A673 (cell line): ENCODE data around the gene SMC3. TPM values are rescaled to one million over a fixed set of nuclear protein-coding genes. Genes with fewer than 3 reads are reported as not detected.

Source experiments
- BruUV-seq: library from RNA; stranded (reverse); fragments of 400-500 nt; replicated peaks from 2 replicates; lab custom pipeline; 2021; lab: Mats Ljungman, UMichigan
- CTCF ChIA-PET: fragments of 300-600 bp; sonication (Branson Sonifier 250); formaldehyde crosslinking; loops from one replicate; lab custom pipeline; 2022; ENCODE audit warnings: antibody characterized with exemption; lab: Charles Lee
- POLR2A ChIA-PET: fragments of 300-600 bp; sonication (Branson Sonifier 250); formaldehyde crosslinking; loops from one replicate; lab custom pipeline; 2022; ENCODE audit warnings: antibody characterized with exemption; ENCODE audit not compliant: low non-redundant PET; lab: Charles Lee
- DNase-seq: peaks from one replicate; pipeline ENCODE4 v3.0.0-alpha.2; 2015; ENCODE audit warnings: low spot score
- H3K27ac ChIP-seq: fragments of 200-600 bp; sonication (generic); 2 replicates; pipeline ENCODE4 v1.5.1; 2016; ENCODE audit warnings: mixed run types, low read depth, mild to moderate bottlenecking, mixed read lengths, antibody characterized with exemption, low read length; ENCODE audit not compliant: poor library complexity, severe bottlenecking
- H3K27me3 ChIP-seq: fragments of 200-600 bp; sonication (generic); replicated peaks from 2 replicates; pipeline ENCODE4 v1.6.1; 2017; ENCODE audit warnings: mixed run types, low read depth, mild to moderate bottlenecking, mixed read lengths, antibody characterized with exemption, low read length; ENCODE audit not compliant: insufficient read depth, poor library complexity
- H3K36me3 ChIP-seq: fragments of 200-600 bp; sonication (generic); 2 replicates; pipeline ENCODE4 v1.6.1; 2016; ENCODE audit warnings: mixed run types, mild to moderate bottlenecking, mixed read lengths, antibody characterized with exemption, low read length; ENCODE audit not compliant: insufficient read depth, poor library complexity, severe bottlenecking
- H3K4me1 ChIP-seq: fragments of 200-600 bp; sonication (generic); 2 replicates; pipeline ENCODE4 v1.6.1; 2017; ENCODE audit warnings: mixed run types, mild to moderate bottlenecking, mixed read lengths, antibody characterized with exemption, low read length; ENCODE audit not compliant: insufficient read depth, poor library complexity, severe bottlenecking
- H3K4me3 ChIP-seq: fragments of 200-600 bp; sonication (generic); 2 replicates; pipeline ENCODE4 v1.5.1; 2016; ENCODE audit warnings: low read depth, mixed run types, mild to moderate bottlenecking, mixed read lengths, low read length; ENCODE audit not compliant: poor library complexity, severe bottlenecking
- H3K9me3 ChIP-seq: fragments of 200-600 bp; sonication (generic); 2 replicates; pipeline ENCODE4 v1.6.1; 2016; ENCODE audit warnings: mixed run types, low read depth, mild to moderate bottlenecking, mixed read lengths, antibody characterized with exemption, low read length; ENCODE audit not compliant: poor library complexity, severe bottlenecking
- EZH2 ChIP-seq: fragments of 200-600 bp; sonication (generic); IDR thresholded peaks from 2 replicates; pipeline ENCODE4 v1.6.1; 2017; ENCODE audit warnings: borderline replicate concordance, low read depth, mild to moderate bottlenecking, mixed read lengths, antibody characterized with exemption, low read length; ENCODE audit not compliant: poor library complexity, severe bottlenecking
- intact Hi-C: fragments of 100-400 bp; cut with micrococcal nuclease; formaldehyde crosslinking; loops from one replicate; pipeline ENCODE4 v1.10.0; 2022; ENCODE audit not compliant: unreplicated experiment
- total RNA-seq: library from RNA; stranded (reverse); gene quantifications from 2 replicates; pipeline ENCODE4 v1.2.3, GENCODE V29; 2021
- TF ChIP-seq, protein P1 (sequence below): fragments of 300-800, 200-600 bp; sonication (generic); conservative IDR thresholded peaks from 2 replicates; pipeline ENCODE4 v1.5.1; 2017; ENCODE audit warnings: low read depth, mild to moderate bottlenecking, antibody characterized with exemption, low read length, moderate library complexity, mixed read lengths

Gene SMC3
- total RNA-seq, 1 experiment from 2014 or later: 107 TPM

DNA sequence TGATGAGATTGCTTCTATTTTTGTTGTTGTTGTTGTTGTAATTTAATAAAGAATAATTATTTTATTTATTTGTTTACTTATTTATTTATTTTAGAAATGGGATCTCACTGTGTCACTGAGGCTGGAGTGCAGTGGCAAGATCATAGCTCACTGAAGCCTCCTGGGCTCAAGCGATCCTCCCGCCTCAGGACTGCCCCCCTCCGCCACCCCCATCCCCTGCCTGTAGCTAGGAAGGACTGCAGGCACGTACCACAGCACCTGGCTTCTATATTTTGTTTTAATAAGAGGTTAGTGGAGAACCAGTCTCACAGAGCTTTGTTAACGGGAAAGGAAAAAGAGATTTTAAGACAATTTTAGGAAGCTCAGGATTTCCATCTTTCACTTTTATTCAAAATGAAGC lies 19.5 kb upstream of the SMC3 start:
- DNase-seq: no peak
- CTCF ChIA-PET: interaction anchor here (0.5 to 1.0 kb wide), 2 partner anchors 10 to 194 kb away, joined by 4 to 8 read pairs; no protein-coding TSS in a partner anchor
- H3K4me1 ChIP-seq: peaks cover 5% of the 10 kb centered on the region
- no TSS peak for BruUV-seq
- no peaks in the 10 kb centered on the region for H3K36me3 ChIP-seq
- H3K27ac ChIP-seq: no peak overlapping the region
- no peak overlapping the region for H3K4me3 ChIP-seq
- TF ChIP-seq EZH2: no peak
- TF ChIP-seq, protein P1, sequence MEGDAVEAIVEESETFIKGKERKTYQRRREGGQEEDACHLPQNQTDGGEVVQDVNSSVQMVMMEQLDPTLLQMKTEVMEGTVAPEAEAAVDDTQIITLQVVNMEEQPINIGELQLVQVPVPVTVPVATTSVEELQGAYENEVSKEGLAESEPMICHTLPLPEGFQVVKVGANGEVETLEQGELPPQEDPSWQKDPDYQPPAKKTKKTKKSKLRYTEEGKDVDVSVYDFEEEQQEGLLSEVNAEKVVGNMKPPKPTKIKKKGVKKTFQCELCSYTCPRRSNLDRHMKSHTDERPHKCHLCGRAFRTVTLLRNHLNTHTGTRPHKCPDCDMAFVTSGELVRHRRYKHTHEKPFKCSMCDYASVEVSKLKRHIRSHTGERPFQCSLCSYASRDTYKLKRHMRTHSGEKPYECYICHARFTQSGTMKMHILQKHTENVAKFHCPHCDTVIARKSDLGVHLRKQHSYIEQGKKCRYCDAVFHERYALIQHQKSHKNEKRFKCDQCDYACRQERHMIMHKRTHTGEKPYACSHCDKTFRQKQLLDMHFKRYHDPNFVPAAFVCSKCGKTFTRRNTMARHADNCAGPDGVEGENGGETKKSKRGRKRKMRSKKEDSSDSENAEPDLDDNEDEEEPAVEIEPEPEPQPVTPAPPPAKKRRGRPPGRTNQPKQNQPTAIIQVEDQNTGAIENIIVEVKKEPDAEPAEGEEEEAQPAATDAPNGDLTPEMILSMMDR: no peak
- intact Hi-C loops: no loop called here
- no peaks in the 10 kb centered on the region for H3K27me3 ChIP-seq
- POLR2A ChIA-PET: interaction anchor here (0.6 kb wide), 1 partner anchor 8 kb away, joined by 4 read pairs; no protein-coding TSS in a partner anchor
- H3K9me3 ChIP-seq: no peaks in the 10 kb centered on the region

DNA sequence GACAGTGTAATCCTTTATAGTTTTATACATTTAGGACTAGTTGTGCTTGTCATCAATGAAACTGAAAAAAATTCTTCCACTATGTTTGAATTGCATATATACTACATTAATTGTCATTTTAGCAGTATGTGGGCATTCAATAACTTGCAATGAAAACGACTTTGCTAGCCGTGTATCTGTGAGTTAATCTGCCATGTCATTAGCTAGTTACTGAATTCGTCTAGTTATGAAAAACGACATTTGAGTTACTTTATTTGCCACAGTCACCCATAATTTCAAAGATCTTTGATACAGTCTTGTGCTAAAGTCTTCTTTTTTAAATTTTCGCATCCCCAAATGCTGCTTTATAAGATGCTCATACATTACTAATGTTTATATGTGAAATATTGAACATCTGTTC lies 18.3 kb upstream of the SMC3 start:
- CTCF ChIA-PET: no interaction called here
- no peak for DNase-seq
- Histone ChIP-seq H3K36me3 (no peaks in the 10 kb centered on the region), H3K27me3 (no peaks in the 10 kb centered on the region), H3K9me3 (no peaks in the 10 kb centered on the region), H3K4me1 (peaks cover 5% of the 10 kb centered on the region), H3K4me3 (no peak overlapping the region), H3K27ac (no peak overlapping the region)
- no TSS peak for BruUV-seq
- POLR2A ChIA-PET: no interaction called here
- intact Hi-C loops: no loop called here
- TF ChIP-seq EZH2: no peak
- TF ChIP-seq, protein P1: no peak

DNA sequence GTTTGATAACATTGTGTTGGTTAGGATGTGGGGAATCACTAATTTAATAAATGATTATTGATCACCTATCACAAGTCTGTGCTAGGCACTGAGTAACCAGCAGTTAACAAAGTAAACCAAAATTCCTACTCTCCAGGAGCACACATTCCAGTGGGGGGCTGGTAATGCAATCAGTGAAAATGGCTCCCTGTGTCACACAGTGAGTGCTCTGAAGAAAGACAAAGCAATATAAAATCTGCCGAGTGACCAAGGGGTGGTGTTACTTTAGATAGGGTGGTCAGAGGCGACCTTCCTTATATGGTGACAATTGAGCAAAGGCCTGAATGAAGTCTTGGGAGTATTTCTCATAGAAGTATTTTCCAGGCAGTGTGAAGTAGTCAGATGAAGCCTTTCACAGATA lies 13.6 kb upstream of the SMC3 start:
- intact Hi-C loops: no loop called here
- H3K36me3 ChIP-seq: no peaks in the 10 kb centered on the region
- H3K4me1 ChIP-seq: no peaks in the 10 kb centered on the region
- TF ChIP-seq EZH2: no peak
- TF ChIP-seq, protein P1: no peak
- H3K27me3 ChIP-seq: no peaks in the 10 kb centered on the region
- ChIA-PET CTCF (no interaction called here), POLR2A (no interaction called here)
- no peak overlapping the region for H3K4me3 ChIP-seq
- no peak overlapping the region for H3K27ac ChIP-seq
- BruUV-seq: no TSS peak
- no peaks in the 10 kb centered on the region for H3K9me3 ChIP-seq
- no peak for DNase-seq
